GM11168 (cell line): ENCODE measurements around the gene TMEM178B.
"Not testable (repeated sequence)": the region's sequence is repeated elsewhere in the genome, so short reads cannot be mapped to it uniquely, and the experiment has no call there.

Experiments used
- in situ Hi-C: fragments of 300-500 bp; cut with MboI; formaldehyde crosslinking; loops from one replicate; pipeline ENCODE4 v1.12.0; 2022; ENCODE audit warnings: low sequenced_read_pairs; ENCODE audit not compliant: unreplicated experiment

TMEM178B gene

DNA sequence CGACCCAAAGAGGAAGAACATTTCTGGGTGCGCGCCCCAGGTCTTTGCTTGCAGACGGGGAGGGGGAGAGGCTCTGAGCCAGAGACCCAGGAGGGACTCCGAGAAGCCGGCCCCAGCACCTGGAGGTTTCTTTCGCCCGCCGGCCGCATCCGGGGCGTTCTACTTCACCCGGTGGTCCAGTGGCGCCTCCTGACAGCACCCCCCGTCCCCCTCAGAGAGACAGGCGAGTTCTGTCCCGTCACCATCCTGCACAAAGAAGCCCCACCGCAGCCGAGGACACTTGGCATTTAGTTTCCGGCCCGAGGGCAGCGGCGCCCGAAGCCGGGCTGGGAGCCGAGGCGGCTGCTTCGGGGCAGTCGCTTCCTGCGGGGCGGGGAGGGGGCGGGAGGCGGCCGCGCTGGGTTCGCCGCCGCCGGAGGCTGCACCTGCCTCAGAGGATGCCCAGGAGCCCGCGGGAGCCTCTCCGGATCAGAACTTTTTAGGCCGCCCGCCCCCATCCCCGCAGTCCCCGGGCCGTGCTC is at the start of gene TMEM178B:
Gene TMEM178B, plus strand, starts transcription at position 424 of the 521 bp plus-strand sequence.
- in situ Hi-C loops = no loop called here

DNA sequence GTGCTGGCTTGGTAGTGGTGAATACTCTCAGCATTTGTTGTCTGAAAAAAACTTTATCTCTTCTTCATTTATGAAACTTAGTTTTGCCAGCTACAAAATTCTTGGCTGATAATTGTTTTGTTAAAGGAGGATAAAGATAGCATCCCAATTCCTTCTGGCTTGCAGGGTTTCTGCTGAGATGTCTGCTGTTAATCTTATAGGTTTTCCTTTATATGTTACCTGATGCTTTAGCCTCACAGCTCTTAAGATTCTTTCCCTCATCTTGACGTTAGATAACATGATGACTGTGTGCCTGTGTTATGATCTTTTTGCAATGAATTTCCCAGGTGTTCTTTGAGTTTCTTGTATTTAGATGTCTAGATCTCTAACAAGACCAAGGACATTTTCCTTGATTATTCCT is 49.2 kb upstream of the TMEM178B start:
- in situ Hi-C loops = no loop called here

DNA sequence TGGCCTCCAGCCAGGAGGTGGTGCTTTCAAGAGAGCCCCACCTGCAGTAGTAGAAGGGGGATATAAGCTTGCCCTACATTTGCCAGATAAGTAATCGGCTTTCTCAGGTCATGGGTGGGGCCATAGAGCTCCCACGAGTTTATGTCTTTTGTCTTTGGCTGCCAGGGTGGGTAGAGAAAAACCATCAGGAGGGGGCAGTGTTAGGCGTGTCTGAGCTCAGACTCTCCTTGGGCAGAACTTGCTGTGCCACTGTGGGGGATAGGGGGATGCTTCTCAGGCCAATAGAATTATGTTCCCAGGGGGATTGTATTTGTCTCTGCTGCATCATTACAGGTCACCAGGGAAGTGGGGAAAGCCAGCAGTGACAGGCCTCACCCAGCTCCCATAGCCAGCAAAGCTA is 46.8 kb upstream of the TMEM178B start:
- in situ Hi-C loops = no loop called here

DNA sequence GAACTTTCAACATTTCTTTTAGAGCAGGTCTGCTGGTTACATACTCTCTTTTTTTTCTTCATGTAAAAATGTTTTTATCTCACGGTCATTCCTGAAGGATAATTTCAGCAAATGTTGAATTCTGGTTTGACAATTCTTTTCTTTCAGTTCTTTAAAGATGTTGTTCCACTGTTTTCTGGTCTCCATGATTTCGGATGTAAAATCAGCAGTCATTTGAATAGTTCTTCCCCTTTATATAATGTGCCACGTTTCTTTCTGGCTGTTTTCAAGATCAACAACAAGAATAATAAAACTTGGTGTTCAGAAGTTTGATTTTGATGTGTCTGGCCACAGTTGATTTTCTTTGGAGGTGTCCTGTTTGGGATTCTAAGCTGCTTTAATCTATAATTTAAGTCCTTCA is 45.1 kb upstream of the TMEM178B start:
- in situ Hi-C loops = no loop called here

DNA sequence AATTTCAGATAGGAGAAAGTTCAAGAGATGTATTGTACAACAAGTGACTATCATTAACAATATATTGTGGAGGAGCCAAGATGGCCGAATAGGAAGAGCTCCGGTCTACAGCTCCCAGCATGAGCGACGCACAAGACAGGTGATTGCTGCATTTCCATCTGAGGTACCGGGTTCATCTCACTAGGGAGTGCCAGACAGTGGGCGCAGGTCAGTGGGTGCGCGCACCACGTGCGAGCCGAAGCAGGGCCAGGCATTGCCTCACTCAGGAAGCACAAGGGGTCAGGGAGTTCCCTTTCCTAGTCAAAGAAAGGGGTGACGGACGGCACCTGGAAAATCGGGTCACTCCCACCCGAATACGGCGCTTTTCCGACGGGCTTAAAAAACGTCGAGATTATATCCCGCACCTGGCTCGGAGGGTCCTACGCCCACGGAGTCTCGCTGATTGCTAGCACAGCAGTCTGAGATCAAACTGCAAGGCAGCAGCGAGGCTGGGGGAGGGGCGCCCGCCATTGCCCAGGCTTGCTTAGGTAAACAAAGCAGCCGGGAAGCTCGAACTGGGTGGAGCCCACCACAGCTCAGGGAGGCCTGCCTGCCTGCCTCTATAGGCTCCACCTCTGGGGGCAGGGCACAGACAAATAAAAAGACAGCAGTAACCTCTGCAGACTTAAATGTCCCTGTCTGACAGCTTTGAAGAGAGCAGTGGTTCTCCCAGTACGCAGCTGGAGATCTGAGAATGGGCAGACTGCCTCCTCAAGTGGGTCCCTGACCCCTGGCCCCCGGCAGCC is 41.1 kb upstream of the TMEM178B start:
- in situ Hi-C loops = not testable (repeated sequence)

DNA sequence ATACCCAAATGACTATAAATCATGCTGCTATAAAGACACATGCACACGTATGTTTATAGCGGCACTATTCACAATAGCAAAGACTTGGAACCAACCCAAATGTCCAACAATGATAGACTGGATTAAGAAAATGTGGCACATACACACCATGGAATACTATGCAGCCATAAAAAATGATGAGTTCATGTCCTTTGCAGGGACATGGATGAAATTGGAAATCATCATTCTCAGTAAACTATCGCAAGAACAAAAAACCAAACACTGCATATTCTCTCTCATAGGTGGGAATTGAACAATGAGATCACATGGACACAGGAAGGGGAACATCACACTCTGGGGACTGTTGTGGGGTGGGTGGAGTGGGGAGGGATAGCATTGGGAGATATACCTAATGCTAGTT is 35.8 kb upstream of the TMEM178B start:
- in situ Hi-C loops = not testable (repeated sequence)

DNA sequence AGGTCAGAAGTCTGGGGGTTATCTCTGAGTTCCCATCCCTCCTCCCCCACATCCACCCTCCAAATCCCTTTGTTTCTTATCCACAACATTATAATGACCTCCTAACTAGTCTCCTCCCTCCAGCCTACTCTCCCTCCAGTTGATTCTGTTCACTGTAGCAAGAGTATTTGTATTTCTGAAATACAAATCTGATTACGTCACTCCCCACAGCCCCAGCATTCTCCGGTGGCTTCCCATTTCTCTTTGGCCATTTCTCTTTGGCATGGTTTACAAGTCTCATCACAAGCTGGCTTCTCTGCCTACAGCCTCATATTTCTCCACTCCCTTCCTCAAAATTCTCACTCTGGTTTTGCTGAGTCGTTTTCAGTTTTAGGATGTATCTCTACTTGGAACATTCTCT is 34.5 kb upstream of the TMEM178B start:
- in situ Hi-C loops = no loop called here

DNA sequence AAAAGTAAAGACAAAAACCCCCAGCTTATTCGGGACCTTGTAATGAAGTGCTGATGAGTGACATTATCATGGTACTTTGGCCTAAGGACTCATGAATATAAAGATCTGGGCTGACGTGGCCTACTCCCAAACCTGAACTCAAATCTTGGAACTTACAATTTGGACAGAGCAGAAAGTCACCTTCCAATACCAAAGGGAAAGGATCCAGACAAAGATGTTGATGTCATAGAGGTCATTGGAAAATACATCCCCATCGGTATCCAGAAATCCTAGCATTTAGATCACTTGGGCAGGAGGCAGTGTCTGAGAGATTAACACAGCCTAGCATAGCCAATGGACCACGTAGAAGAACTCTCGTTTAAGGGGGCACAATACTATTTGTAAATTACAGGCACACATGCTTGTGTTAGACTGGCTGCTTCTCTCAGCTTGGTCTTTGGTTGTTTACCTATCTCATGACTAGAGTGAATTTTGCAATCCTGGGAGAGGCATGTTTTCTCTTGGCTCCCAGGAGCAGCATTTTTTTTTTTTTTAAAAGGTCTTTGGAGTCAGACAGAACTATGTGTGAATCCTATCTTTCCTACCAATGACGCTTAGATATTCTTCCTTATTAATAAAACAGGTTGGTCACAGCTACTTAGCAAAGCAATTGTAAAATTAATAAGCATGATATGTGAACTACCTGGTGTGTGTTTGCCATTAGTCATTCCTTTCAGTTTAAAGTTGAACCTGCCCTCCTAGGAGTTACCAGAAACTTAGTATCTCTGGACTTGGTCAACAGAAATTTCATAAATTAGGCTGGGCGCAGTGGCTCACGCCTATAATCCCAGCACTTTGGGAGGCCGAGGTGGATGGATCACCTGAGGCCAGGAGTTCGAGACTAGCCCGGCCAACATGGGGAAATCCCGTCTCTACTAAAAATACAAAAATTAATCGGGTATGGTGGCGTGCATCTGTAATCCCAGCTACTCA is 31.4 kb upstream of the TMEM178B start:
- in situ Hi-C loops = no loop called here

DNA sequence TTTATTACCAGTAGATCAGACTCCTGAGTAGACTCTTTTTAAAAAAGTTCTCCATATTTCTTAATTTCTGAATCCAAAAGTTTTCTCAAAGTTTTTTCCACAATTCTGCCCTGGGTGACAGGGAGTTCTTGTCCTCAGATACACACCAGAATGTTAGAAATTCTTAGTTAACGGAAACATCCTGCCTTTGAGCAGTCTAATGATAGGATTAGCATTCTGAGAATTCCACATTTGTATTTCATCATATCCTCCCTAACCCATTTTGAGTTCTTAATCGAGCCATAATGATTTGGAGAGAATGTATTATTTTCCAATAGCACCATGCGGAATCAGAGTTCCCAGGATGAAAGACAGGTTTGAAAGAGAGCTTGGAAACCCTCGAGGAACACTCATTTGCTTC is 30.2 kb upstream of the TMEM178B start:
- in situ Hi-C loops = no loop called here

DNA sequence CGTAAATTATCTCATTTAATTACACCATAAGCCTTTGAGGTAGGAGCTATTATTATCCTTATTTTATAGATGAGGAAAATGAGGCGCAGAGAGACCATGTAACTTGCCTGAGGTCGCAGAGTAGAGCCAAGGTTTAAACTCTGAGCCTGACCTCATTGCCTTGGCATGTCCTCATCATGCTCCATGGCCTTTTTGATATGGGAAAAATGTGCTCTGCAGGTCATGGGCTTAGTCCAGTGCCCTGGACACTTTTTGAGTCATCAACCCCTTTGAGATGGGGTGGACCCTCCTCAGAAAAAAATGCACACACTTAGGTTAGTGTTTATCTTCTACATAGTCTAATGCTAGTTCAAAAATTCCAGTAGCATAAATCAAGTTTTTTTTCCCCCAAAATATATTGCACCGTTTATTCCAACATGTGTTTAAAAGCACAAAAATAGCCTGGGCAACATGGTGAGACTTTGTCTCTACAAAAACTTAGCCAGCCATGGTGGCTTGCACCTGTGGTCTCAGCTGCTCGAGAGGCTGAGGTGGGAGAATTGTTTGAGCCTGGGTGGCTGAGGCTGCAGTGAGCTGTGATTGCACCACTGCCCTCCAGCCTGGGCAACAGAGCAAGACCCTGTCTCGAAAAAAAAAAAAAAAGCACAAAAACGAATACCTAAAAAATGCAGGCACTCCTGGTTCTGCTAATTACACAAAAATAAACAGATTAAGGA is 28.6 kb upstream of the TMEM178B start:
- in situ Hi-C loops = no loop called here

DNA sequence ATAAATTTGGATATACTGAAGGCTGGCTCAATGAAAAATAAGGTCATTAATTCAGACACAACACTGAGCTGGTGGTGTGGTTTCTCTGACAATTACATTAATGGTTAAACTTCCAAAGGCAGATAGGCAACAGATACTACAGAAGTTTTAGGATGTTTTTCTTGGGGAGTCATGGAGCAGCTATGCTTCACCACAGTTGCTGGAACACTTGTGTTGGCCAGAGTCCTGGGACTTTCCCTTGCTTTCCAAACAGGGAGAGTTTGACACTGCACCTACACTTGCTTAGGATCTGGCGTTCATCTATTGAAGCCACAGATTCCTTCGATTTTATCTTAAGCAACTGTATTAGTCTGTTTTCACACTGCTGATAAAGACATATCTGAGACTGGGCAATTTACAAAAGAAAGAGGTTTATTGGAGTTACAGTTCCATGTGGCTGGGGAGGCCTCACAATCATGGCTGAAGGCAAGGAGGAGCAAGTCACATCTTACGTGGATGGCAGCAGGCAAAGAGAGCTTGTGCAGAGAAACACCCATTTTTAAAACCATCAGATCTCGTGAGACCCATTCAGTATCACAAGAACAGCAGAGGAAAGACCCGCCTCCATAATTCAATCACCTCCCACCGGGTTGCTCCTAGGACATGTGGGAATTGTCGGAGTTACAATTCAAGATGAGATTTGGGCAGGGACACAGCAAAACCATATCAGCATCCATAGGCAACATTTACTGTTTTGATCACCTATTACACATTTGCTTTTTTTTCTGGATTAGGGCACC is 27.8 kb upstream of the TMEM178B start:
- in situ Hi-C loops = no loop called here

DNA sequence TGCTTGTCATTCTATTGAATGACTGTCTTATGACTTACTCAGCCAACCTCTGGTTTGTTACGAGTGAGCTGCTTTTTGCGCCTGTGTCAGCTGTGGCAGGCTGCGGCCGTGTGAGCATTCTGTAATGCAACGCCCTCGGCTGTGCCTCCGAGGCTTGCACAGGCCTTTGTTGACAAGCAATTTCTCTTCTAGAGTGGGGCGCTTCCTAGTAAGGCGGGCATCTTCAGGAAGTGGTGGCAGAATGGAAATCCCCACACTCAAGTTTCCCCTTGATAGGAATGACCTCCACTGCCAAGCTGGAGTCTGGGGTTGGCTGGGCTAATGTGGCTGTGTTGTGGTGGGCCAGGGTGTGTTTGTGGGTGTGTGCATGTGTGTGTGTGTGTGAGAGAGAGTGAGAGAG is 20.2 kb upstream of the TMEM178B start:
- in situ Hi-C loops = no loop called here

DNA sequence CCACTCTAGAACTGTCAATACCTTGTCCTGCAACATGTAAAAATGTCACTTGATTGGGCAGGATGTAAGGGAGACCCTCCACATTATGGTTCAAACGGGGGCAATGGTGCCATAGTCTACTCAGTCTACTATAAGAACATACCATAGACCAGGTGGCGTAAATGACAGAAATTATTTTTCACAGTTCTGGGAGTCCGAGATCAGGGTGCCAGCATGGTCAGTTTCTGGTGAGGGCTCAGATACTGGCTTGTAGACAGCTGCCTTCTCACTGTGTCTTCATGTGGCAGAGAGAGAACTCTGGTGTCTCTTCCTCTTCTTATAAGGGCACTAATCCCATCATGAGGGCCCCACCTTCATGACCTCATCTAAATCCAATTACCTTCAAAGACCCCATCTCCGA is 18.7 kb upstream of the TMEM178B start:
- in situ Hi-C loops = no loop called here

DNA sequence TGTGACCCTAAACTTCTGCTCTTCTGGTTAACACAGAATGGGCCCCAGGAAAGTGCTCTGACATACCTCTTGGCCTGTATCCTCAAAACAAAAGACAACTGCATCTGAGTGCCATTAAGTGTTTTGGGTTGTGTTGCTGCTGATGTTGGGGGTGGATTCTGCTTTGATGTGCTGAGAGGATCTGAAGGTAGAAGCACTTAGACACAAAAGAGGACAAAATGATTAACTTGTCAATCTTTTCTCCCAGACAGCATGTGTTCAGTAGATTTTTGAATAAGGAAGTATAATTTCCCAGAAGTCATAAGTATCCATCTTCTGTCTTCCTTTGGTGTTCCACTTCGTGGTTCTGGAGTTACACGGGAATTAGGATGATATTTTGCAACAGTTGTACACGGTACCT is 16.1 kb upstream of the TMEM178B start:
- in situ Hi-C loops = no loop called here

DNA sequence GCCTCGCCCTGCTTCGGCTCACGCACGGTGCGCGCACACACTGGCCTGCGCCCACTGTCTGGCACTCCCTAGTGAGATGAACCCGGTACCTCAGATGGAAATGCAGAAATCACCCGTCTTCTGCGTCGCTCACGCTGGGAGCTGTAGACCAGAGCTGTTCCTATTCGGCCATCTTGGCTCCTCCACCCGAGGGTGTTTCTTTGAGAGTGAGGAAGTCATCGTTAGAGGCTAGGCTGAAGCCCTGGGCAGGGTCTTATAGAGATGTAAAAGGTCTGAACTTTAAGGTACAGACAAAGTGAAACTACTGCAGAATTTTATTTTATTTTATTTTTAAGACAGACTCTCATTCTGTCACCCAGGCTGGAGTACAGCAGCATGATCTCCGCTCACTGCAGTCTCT is 6.0 kb upstream of the TMEM178B start:
- in situ Hi-C loops = not testable (repeated sequence)

DNA sequence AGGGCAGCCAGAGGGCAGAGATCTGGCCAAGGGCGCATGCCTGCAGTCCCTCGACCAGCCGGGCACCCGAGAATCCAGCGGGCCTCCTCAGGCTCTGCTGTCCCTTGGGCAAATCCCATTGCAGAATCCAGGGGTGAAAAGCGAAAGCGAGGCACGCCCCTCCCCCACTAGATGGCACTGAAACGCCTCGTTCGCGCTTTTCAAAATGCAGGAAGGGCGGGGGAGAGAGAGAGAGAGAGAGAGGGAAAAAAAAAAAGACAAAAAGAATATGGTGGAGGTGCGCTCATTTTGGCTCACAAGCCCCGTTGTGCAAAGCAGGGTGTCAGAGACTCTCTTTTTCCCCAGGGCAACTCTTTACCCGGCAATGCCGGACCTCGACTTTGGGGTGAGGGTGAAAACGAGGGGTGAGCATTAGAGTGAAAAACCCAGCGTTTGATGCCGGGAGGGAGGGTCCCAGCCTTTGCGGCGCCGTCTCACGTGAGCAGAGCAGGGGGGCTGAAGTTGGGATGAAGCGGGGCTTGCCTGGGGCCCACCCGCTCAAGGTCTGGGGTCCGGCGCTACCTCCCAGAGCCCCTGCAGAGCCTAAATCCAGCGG is 2.5 kb upstream of the TMEM178B start:
- in situ Hi-C loops = no loop called here

DNA sequence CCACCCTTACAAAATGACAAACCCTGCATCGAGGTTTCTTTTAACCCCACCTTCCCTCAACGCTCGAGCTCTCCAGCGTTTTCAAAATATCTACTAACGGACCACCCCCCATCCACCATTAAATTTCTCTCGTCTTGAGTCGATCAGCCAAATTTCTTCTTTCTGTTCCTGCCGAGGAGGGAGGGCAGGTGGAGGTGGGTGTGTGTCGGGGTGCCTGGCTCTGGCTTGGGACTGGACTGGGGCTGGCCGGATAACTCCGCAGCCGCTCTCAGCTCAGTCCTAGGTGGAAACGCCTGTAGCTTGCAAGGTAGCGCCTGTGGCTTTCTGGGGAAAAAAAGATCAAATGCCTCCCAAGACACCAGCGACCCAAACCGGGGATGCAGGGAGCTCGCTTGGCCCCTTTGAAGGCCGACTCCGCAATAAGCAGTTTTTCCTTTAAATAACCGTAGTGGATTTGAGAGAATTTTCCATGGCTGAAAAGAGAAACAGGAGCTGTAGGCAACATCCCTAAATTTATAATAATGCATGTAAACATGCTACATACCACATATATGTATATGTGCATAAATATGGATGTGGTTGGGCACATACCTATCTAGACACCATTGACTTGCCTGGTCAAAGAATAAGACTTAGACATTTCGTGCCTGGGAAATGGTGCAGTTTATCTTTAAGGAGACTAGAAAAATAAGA is 1.9 kb upstream of the TMEM178B start:
- in situ Hi-C loops = no loop called here

DNA sequence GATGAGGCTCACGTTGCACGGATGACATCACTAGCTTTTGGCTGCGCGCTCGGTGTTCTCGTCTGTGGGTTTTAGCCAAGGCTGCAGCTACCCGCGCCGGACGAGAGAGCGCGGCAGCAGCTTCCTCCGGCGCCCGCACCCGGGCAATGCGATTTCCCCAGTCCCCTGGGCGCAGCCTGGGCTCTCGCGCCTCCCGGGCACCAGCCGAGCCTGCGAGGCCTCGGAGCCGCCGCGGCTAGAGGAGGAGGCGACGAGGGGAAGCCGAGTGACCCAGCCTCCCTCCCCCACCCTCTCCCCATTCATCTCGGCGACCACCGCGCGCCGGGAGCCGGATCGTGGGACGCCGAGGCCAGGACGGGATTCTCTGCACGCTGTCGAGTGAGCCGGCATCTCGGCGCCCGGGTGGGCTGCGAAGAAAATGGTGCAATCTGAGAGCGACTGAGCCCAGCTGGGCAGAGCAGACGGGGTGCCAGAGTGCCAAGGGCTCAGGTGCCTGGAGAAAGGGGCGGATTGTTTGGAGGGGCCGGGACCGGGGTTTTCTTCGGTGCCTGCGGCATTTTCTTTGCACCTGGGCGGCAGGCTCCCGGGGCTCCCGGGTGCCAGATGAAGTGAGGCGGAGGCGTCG is 1.2 kb upstream of the TMEM178B start:
- in situ Hi-C loops = no loop called here
